GM18867 (cell line): ENCODE results near the gene PSPC1.

Experiments used
- ATAC-seq: cut with Tn5 transposase; IDR thresholded peaks from one replicate; pipeline ENCODE4 v1.9.1; 2021; ENCODE audit warnings: mild to moderate bottlenecking, moderate library complexity; ENCODE audit not compliant: unreplicated experiment

Gene PSPC1

GRCh38 chr13:19676168-19676567 is 106.6 kb downstream of the PSPC1 start:
- ATAC-seq: no peak

- ATAC-seq: no peak
Observed at GRCh38 chr13:19674898-19675297, 107.8 kb downstream of the PSPC1 start.

- no peak for ATAC-seq
Observed at GRCh38 chr13:19673473-19674430, 109.0 kb downstream of the PSPC1 start.

GRCh38 chr13:19672990-19673389 is 109.8 kb downstream of the PSPC1 start:
- no peak for ATAC-seq

DNA sequence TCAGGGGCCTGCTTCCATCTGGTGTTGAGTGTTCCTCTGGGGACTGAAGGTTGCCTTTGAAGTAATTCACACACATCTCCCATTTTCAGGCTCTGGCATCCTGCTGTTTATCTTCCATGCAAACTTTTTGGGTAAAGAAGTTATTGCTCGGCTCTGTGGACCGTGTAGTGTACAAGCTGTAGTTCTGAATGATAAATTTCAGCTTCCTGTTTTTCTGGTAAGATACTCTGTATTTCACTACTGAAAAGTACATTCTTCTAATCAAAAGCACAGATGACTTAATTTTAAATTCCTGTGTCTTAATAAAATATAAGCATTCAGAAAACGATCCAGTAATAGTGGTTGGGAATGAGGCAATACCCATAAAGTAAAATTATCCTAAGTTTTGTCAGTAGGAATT is 112.6 kb downstream of the PSPC1 start:
- no peak for ATAC-seq

DNA sequence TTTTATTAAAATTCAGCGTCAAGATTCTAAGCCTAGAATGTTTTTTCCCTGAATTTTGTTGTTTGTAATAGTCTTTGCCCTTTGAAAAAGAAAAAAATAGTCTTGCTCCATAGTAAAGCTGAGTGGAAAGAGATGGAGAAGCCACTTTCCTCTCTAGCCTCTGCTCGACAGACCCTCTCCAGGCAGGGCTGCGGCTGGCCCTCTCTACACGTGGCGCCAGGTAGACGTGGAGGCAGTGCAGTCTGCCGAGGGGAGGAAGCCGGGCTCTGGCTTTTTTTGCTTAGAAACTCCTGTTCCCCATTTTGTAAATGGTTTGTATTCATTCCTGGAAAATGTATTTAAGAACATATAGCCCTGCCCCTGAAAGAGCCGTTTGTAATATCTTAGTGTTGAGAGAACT is 114.0 kb downstream of the PSPC1 start:
- no peak for ATAC-seq

- ATAC-seq: no peak
Observed at GRCh38 chr13:19665427-19665859, 117.3 kb downstream of the PSPC1 start.

GRCh38 chr13:19664481-19665230 is 118.1 kb downstream of the PSPC1 start:
- ATAC-seq: no peak

GRCh38 chr13:19663416-19663979 is 119.2 kb downstream of the PSPC1 start:
- no peak for ATAC-seq

GRCh38 chr13:19661561-19661960 is 121.2 kb downstream of the PSPC1 start:
- no peak for ATAC-seq

- no peak for ATAC-seq
Observed at GRCh38 chr13:19661126-19661525, 121.6 kb downstream of the PSPC1 start.

- ATAC-seq: no peak
Observed at GRCh38 chr13:19658831-19659230, 123.9 kb downstream of the PSPC1 start.

GRCh38 chr13:19657872-19658591 is 124.7 kb downstream of the PSPC1 start:
- ATAC-seq: no peak
